Chondrocyte (in vitro differentiated cells): Measurements from ENCODE around the gene PDZD4. TPM values are rescaled to one million over a fixed set of nuclear protein-coding genes. Genes with fewer than 3 reads are reported as not detected.

ENCODE experiments used
- DNase-seq: peaks from one replicate; pipeline ENCODE4 v3.0.0; 2021; ENCODE audit warnings: mixed read lengths, low spot score
- H3K27ac Mint-ChIP-seq: one replicate; pipeline ENCODE4 v1.8.0; 2021; ENCODE audit warnings: mild to moderate bottlenecking, moderate library complexity, mixed read lengths; ENCODE audit not compliant: unreplicated experiment
- H3K27me3 Mint-ChIP-seq: 2 replicates; pipeline ENCODE4 v1.8.0; 2021; ENCODE audit warnings: low read depth, mixed read lengths
- H3K36me3 Mint-ChIP-seq: 2 replicates; pipeline ENCODE4 v1.8.0; 2021; ENCODE audit warnings: low read depth, mixed read lengths
- H3K4me1 Mint-ChIP-seq: 2 replicates; pipeline ENCODE4 v1.8.0; 2021; ENCODE audit warnings: low read depth, mild to moderate bottlenecking, mixed read lengths
- H3K4me3 Mint-ChIP-seq: one replicate; pipeline ENCODE4 v1.8.0; 2021; ENCODE audit warnings: mild to moderate bottlenecking, moderate library complexity, mixed read lengths; ENCODE audit not compliant: unreplicated experiment
- H3K9me3 Mint-ChIP-seq: 2 replicates; pipeline ENCODE4 v1.8.0; 2021; ENCODE audit warnings: low read depth, mixed read lengths
- total RNA-seq: library from RNA; stranded (reverse); gene quantifications from 3 replicates; pipeline ENCODE4 v1.2.1, GENCODE V29; 2021
- TF ChIP-seq, protein P1 (sequence below): fragments of 200-600 bp; sonication (generic); IDR thresholded peaks from 2 replicates; pipeline ENCODE4 v1.5.0; 2021; ENCODE audit warnings: antibody characterized with exemption, mild to moderate bottlenecking, moderate library complexity

Gene PDZD4
- total RNA-seq, 1 donor from 2014 or later = 24.8 TPM

DNA sequence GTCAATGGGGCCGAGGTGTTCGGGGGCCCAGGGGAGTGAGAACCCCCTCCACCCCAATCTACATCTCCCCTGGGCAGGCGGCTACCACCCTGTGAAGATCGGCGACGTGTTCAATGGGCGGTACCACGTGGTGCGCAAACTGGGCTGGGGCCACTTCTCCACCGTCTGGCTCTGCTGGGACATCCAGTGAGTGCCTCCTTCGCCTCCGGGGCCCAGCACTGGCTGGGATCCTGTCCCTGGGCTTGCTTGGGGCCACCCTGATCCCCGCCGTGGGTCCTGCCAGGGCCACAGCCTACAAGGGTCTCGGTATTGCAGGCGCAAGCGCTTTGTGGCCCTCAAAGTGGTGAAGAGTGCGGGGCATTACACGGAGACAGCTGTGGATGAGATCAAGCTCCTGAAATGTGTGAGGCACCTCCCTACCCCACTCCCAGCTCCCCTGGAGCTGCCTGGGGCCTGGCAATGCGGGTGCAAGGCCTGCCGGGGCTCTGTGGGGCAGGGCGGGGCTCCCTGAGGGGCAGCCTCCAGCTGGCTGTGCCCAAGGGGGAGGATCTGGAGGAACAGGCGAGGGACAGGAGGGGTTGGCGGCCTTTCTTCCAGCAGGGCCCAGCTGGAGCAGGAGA lies 48.8 kb downstream of the PDZD4 start:
- Mint-ChIP-seq H3K4me1 (no peaks in the 10 kb centered on the region), H3K27me3 (no peaks in the 10 kb centered on the region), H3K9me3 (no peaks in the 10 kb centered on the region), H3K4me3 (no peak overlapping the region), H3K27ac (no peak overlapping the region), H3K36me3 (peaks cover 3% of the 10 kb centered on the region)
- no peak for DNase-seq
- TF ChIP-seq, protein P1, sequence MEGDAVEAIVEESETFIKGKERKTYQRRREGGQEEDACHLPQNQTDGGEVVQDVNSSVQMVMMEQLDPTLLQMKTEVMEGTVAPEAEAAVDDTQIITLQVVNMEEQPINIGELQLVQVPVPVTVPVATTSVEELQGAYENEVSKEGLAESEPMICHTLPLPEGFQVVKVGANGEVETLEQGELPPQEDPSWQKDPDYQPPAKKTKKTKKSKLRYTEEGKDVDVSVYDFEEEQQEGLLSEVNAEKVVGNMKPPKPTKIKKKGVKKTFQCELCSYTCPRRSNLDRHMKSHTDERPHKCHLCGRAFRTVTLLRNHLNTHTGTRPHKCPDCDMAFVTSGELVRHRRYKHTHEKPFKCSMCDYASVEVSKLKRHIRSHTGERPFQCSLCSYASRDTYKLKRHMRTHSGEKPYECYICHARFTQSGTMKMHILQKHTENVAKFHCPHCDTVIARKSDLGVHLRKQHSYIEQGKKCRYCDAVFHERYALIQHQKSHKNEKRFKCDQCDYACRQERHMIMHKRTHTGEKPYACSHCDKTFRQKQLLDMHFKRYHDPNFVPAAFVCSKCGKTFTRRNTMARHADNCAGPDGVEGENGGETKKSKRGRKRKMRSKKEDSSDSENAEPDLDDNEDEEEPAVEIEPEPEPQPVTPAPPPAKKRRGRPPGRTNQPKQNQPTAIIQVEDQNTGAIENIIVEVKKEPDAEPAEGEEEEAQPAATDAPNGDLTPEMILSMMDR = no peak

DNA sequence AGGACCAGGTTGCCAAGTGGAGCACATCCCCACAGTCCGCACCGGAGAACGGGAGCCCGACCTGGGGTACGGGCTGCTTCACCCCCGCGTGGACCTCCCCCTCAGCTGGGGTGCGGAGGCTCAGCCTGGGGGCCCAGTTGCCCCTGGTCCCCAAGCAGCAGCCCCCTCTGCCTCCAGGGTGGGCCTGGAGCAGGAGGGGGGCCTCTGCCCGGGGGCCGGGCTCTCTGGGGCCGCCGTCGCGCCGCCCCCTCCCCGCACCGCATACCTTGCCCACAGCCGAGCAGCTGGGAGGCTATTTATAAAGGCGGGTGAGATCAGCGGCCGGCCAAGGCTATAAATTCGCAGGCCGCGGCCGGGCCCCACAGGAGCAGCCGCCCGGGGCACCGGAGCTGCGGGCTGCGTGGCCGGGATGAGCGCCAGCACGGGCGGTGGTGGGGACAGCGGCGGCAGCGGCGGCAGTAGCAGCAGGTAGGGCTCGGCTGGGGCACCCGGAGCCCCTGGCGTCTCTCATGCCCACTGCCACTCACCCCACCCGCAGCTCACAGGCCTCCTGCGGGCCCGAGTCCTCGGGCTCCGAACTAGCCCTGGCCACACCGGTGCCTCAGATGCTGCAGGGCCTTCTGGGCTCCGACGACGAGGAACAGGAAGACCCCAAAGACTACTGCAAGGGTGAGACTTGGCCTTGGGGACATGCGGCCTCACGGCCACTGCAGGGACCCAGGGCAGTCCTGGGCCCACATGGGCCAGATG lies 49.5 kb downstream of the PDZD4 start, which contains the start of gene SRPK3:
Gene SRPK3, plus strand, starts transcription at position 364 of the 750 bp plus-strand sequence. Its CDS starts 46 bp downstream, at position 410.
- Mint-ChIP-seq H3K27me3 (no peaks in the 10 kb centered on the region), H3K36me3 (no peaks in the 10 kb centered on the region), H3K4me3 (no peak within 1 kb of the TSS), H3K27ac (peak within 1 kb of the TSS; percentile 17), H3K9me3 (no peaks in the 10 kb centered on the region), H3K4me1 (no peaks in the 10 kb centered on the region)
- TF ChIP-seq, protein P1 = no peak
- DNase-seq = no peak

DNA sequence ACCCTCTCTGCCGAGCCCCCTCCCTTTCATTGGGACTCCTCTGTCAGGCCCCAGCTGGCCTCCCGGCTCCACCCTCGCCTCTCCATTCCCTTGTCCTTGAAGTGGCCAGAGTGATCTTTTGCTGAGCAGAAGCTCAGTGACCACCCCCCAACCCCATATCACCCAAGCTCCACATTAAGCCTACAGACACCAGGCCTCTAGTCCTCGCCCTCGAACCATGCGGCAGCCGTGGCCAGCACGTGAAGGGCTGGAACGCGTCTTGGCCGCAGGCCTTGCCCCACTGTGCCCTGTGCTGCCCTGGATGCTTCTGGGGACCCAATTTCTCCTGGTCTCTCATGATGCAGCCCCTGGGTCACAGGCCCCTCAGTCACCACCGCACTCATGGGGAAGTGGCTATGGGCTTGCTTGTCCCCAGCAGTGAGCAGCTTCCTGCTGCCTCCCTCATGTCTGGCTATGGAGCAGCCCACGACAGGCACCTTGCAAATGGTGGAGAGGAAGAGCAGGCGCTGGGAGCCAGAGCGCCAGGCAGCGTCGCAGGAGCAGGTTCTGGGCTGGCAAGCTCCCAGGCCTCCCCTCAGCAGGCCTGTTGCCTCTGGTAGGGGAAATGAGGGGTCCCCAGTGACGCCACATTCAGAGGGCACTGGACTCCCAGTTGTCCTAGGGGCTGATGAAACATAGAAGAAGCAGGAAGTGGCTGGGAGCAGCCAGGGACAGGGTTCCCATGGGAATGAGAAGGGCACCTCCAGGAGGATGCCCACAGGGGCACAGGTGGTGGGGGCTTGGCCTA lies 50.3 kb downstream of the PDZD4 start:
- Mint-ChIP-seq H3K4me1 (no peaks in the 10 kb centered on the region), H3K27me3 (no peaks in the 10 kb centered on the region), H3K27ac (peak overlapping the region; percentile 17), H3K4me3 (no peak overlapping the region), H3K9me3 (no peaks in the 10 kb centered on the region), H3K36me3 (no peaks in the 10 kb centered on the region)
- TF ChIP-seq, protein P1 = no peak
- no peak for DNase-seq

DNA sequence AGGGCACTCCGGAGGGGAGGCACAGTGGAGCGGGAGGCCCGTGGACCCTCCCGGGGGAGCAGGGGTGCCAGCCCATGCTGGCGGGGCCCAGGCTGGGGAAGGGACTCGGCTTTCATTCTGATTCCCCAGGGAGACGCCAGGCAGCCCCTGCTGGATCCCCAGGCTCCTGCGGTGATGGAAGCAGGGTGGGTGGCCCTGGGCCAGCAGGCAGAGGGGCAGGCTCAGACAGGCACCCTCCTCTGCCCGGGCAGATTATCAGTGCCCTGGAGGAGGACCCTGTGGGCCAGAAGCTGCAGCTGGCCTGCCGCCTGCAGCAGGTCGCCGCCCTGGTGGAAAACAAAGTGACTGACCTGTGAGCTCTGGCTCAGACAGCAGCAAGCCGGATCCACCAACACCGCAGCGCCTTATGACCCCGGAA lies 51.7 kb downstream of the PDZD4 start:
- TF ChIP-seq, protein P1 = peak; percentile 29
- Mint-ChIP-seq H3K4me3 (no peak overlapping the region), H3K27ac (no peak overlapping the region), H3K36me3 (no peaks in the 10 kb centered on the region), H3K27me3 (no peaks in the 10 kb centered on the region), H3K4me1 (no peaks in the 10 kb centered on the region), H3K9me3 (no peaks in the 10 kb centered on the region)
- DNase-seq = no peak

DNA sequence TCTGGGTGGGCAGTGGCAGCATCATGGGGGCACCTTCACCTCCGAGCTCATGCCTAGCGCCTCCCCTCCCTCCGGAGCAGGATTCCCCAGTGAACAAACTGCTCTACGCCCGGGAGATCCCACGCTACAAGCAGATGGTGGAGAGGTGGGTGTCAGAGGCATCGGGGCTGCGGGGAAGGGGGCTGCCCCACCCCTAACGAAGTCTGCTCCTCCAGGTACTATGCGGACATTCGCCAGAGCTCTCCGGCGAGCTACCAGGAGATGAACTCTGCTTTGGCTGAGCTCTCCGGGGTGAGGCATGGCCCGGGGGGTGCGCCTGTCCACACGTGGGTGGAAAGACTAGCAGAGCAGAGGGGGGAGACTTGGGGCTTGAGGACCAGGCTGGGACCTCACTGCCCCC lies 52.2 kb downstream of the PDZD4 start:
- no peaks in the 10 kb centered on the region for H3K9me3 Mint-ChIP-seq
- DNase-seq = peak; percentile 74
- no peaks in the 10 kb centered on the region for H3K36me3 Mint-ChIP-seq
- H3K4me1 Mint-ChIP-seq = no peaks in the 10 kb centered on the region
- no peak overlapping the region for H3K4me3 Mint-ChIP-seq
- no peaks in the 10 kb centered on the region for H3K27me3 Mint-ChIP-seq
- no peak overlapping the region for H3K27ac Mint-ChIP-seq
- TF ChIP-seq, protein P1 = no peak
